NCI-H2107 (cell line): Measurements from ENCODE around the gene TBC1D22A.

Experiments used
- DNase-seq: peaks from one replicate; lab custom pipeline; 2025; lab: John Stamatoyannopoulos, UW

TBC1D22A gene

GRCh38 chr22:47013861-47014635 lies 251.6 kb downstream of the TBC1D22A start:
- no peak for DNase-seq

DNA sequence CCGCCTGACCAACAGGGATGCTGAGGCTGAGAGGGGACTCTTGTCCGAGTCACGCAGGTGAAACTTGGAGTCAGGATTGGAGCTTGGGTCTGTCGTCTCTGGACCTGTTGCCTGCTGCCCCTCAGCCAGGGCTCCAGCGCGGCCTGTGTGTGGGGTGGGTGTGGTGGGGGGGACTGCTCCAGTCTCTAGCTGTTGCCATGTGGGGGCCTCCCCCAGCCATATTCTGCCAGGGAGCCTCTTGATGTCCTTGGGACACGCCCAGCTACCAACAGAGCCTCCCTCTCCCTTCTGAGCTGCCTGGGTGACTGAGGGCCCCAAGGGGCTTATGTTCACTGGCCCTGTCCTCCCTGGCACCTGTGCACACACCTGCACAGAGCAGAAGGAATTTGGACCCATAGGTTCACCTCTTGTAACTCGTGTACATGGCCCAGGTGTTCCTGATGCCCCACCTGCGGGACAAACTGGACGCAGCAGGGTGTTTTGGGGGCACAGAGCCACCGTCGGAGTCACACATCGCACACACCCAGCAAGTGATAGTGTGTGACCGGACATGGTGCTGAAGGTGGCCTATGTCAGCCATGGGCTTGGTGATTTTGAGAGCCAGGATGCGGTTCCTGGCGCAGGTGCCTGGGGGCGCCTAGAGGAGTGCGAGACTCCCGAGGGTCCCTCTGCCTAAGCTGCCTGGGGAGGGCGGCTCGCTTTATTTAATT lies 252.3 kb downstream of the TBC1D22A start:
- DNase-seq, result no peak

DNA sequence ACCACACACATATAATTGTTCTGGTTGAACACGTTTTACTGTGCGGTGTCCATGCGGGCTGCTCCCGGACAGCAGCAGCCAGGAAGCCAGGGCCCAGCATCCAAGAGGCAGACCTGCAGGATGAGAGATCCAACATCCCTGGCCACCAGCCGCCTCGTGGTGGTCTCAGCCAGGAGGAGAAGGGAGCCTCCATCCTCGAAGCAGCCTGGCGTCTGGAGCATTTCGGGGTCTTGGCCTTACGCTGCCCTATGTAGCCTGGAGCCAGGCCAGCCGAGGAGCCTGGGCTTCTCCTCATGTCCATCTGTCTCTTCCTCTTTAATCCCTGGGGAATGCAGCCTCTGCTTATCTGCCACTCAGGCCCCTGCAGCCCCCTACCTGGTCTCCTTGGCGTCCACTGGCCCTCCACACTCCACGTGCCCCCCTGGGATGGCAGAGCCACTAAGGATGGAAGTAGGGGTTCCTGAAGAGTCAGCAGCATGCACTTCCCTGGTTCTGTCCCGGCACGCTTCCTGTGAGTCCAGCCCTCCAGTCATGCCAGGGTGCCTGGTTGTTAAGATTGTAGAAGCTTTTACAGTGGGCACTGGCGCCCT lies 253.2 kb downstream of the TBC1D22A start:
- DNase-seq, result no peak

- DNase-seq, result no peak
These were observed 254.2 kb downstream of the TBC1D22A start for GRCh38 chr22:47016631-47017030.

DNA sequence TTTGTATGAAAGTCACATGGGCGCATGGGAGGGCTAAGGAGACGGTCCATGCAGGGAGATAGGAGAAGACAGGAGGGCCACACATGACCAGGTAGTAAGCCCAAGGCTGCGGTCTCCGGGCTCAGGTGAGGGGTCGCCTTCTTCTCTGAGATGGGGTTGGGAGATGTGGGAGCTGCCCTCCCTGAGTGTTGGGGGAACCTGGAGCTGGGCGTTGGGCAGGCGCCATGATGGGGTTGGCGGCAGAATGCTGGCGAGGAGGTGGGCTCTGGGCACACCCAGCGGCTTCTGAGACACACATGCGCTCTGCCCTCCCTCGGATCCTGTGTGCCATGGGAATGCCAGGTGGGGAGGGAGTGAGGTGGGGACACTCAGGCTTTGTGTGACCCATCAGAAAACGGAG lies 254.8 kb downstream of the TBC1D22A start:
- no peak for DNase-seq

DNA sequence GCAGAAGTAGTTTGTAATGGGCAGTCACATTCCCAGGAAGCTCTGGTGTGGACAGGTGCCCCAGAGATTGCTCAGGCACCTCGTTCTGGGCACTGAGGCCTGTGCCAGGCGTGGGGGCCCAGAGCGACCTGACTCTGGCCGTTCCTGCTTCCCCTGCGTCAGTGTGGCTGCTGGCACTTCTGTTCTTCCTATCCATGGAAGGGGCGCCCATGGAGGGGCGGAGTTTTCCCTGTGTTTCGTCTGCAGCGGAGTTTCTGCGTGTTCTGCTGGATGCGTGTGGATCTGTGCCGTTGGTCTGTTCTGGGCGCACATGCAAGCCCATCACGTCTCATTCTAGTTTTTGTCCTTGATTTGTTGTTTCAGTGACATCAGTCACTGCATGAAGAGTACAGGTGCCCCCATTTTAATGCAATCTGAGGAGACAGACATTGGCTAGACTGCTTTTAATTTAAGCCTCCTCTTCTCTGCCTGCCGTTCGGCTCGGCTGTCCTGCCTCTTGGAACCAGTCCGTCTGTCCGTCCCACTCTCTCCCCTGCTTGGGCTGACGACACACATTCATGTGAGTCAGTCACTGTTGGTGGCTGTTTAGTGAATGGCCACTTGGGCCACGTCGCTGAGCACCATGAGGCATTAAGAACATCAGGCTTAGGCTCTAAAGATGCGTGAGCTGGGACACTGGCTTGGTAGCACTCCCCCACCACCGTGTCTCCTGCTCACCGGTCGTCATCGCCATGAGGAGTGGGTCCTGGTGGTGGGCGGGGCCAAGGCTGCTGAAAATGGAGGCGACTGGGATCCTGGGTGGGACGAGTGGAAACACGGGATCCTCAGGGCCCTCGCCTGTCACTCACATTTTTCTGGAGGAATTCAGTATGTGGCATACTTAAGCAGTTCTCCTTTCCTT lies 255.8 kb downstream of the TBC1D22A start:
- DNase-seq, result no peak

DNA sequence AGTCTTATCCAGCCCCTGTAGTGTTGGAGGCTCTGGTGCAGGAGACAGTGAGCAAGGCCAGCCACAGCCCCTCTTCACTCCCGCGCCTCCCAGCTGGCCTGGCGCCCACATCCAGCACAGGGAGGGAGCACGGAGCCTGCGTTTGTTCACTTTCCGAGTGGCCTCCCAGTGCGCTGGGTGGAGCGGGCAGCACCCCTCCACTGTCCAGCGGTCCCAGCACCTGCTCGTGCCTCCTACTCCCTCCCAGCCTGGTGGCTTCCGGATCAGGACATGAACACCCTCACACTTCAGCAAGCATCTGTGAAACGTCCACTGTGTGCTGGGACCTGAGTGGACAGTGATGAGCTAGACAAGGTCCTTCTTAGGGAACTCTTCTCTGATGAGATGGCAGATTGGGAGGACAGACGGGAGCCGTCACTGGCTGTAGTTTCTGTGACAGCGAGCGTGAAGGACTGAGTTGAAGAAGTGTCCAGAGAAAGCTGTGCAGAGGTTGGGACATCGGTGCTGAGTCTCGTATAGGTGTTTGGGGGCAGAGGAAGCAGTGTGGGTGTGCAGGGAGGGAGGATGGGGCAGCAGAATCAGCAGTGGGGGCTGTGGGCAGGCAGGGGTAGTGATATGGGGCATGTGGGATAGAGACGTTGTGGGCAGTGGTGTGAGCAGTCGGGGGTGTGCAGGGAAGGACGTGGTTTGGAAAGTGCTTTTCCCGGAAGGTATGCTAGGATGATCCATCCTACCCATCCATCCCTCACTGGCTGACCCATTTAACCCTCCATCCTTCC lies 256.8 kb downstream of the TBC1D22A start:
- no peak for DNase-seq

GRCh38 chr22:47020166-47020565 lies 257.7 kb downstream of the TBC1D22A start:
- no peak for DNase-seq

- no peak for DNase-seq
These were observed 259.1 kb downstream of the TBC1D22A start for GRCh38 chr22:47021371-47022074.

GRCh38 chr22:47022075-47022473 lies 259.6 kb downstream of the TBC1D22A start:
- DNase-seq, result no peak

GRCh38 chr22:47022475-47022874 lies 260.0 kb downstream of the TBC1D22A start:
- no peak for DNase-seq

DNA sequence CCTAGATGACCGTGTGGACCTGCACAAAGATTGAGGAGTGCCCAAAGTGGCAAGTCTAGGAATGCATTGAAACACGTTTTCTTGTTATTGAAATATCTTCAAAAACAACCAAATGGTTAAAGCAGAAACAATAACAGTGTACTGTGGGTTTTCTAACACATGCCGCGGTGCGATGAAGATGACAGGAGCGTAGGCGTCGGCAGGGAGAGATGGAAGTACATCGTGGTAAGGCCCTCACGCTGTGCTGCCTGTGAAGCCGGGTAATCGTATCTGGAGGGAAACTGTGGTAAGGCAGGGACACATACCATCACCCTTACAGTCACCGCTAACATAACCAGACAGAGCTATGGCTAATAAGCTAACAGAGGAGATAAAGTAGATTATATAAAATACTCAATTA lies 261.4 kb downstream of the TBC1D22A start:
- DNase-seq, result no peak

DNA sequence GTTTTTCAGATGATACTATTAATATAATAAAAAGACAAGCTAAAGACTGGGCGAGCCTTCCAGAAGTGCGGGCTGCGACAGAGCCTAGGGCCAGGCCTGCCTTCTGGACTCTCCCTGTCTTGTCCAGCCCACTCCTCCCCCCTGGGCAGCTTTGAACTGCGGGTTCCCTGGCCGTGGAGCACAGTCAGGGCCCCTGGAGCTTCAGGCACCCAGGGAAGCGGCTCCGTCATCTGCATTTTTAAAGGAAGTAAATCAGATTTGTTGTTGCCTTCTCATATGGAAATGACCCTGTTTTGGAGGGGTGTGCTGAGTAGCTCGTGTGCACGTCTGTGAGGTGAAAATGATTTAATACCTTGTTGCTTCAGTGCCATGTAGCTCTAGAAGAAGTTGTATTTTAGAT lies 265.3 kb downstream of the TBC1D22A start:
- no peak for DNase-seq

DNA sequence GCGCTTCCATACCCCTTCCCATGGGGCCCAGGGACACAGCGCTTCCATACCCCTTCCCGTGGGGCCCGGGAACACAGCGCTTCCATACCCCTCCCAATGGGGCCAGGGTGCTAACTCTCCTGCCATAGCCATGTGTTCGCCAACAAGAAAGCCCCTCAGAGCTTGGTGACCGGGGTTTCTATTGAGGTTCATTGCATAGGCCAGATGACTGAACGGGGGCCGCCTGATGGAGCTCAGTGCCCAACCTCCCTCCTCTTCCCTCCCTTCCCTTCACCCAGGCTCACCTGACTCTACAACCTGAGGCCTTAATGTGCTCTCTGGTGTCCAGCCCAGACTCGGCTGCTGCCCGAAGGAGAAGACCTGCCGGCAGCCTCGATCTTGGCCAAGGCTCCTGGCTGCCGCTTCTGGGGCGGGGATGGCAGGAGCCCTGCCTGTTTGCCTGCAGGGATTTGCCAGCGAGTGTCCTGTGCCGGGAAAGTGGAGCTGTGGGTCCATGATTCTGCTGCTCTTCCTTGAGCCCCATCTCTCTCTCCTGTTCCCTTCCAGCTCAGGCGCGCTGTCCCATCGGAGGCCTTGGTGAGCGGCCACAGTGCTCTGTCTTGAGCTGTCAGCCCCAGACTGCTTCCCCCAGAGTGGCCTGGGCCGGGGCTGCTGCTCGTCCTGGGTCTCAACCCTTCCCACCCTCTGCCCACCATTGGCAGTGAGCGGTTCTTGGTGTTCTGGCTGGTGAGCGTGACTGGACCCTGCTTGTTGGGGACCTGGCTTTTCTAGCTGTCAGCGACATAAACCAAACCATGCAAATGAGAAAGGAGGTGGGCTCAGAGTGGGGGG lies 267.0 kb downstream of the TBC1D22A start:
- DNase-seq, result no peak

DNA sequence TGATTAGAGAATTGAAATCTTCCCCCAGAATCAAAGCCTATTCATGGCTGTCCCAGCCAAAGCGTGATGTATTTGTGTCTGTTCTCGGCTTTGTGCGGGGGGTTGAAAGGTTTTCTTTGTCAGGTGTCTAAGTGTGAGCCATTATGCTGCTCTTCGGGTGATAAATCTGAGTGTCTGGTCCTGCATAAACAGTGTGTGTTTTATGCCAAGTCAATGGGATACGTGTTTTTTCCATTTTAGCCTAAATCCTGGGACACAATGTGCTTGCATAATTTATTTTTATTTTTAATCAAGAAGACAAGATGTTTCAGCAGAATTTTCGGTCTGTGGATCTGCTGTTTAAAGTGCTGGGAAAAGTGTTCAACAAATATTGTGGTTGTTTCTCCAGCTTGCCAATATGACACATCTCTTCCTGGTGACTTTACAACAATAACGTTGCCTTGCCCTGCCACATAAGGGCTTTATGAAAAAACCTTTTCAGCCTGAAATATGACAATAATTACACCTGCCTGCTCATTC lies 267.8 kb downstream of the TBC1D22A start:
- no peak for DNase-seq

- no peak for DNase-seq
These were observed 268.6 kb downstream of the TBC1D22A start for GRCh38 chr22:47030881-47031627.

- no peak for DNase-seq
These were observed 269.1 kb downstream of the TBC1D22A start for GRCh38 chr22:47031628-47031915.

DNA sequence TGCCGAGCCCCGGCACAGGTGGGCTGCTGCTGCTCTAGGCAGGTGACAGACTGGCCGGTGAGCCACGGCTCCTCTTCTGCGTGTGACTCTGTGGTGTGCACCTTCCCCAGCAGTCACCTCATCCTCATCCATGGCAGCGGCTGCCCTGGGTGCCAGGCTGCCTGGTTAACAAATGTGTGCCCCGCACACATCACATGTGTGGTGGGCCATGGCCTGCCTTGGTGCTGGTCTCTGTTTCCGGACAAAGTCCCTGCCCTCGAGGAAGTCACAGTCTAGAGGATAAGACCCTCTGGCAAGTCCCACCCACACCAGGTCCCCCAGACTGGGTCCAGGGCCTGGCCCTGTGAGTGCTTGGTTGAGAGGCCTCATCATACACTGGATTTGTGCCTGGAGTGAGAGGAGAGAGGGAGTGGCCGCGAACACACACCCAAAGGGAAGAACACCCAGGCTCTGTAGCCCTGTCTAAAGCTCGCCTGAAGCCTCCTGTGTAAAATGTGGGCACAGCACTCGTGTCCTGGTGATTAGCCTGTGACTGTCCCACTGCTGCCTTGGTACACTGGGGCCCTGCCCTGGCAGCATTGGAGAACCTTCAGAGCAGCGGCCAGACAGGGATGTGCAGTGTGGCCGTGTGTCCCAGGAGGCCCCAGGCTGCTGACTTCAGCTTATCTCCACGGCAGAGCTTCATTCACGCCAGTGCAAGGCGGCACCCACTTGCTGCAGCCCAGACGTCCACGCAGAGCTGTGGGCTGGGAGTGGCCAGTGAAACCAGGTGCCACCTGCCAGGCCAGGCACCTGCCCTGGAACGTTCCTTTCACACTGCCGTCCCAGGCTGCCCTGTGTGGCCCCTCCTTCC lies 269.9 kb downstream of the TBC1D22A start:
- DNase-seq, result no peak
